T-helper 17 cell (primary cell): ENCODE results near the gene RAP2C. TPM values are rescaled to one million over a fixed set of nuclear protein-coding genes. Genes with fewer than 3 reads are reported as not detected.

Experiments used
- ATAC-seq: fragments of 150-1000 bp; cut with Tn5 transposase; 2 replicates; pipeline ENCODE4 v1.10.0; 2021; ENCODE audit warnings: mild to moderate bottlenecking, moderate library complexity
- DNase-seq, 3 donors: peaks; one replicate each; pipeline versions ENCODE4 v3.0.0 to v3.0.0-alpha.2; 2020 to 2021
- H3K9me3 ChIP-seq: one replicate; pipeline ENCODE4 v1.7.0; 2013; ENCODE audit warnings: low read length, mild to moderate bottlenecking; ENCODE audit not compliant: control insufficient read depth, poor library complexity, severe bottlenecking
- H3K27ac Mint-ChIP-seq: one replicate; pipeline ENCODE4 v1.8.0; 2022; ENCODE audit warnings: mild to moderate bottlenecking, moderate library complexity, mixed read lengths
- H3K27me3 Mint-ChIP-seq: one replicate; pipeline ENCODE4 v1.8.0; 2022; ENCODE audit warnings: mixed read lengths
- H3K36me3 Mint-ChIP-seq: one replicate; pipeline ENCODE4 v1.8.0; 2022; ENCODE audit warnings: low read depth, mixed read lengths
- H3K4me1 Mint-ChIP-seq: one replicate; pipeline ENCODE4 v1.8.0; 2022; ENCODE audit warnings: mild to moderate bottlenecking, mixed read lengths
- H3K4me3 Mint-ChIP-seq: one replicate; pipeline ENCODE4 v1.8.0; 2022; ENCODE audit warnings: mild to moderate bottlenecking, moderate library complexity, mixed read lengths
- total RNA-seq, 4 donors: library from RNA in 2 of 4; stranded (reverse) in 2 of 4; gene quantifications; one replicate each; pipeline ENCODE4 v1.2.3 and lab custom pipeline; 2022 to 2026

The RAP2C gene
- total RNA-seq, 2 donors from 2014 or later = 38.5 to 47.2 TPM

DNA sequence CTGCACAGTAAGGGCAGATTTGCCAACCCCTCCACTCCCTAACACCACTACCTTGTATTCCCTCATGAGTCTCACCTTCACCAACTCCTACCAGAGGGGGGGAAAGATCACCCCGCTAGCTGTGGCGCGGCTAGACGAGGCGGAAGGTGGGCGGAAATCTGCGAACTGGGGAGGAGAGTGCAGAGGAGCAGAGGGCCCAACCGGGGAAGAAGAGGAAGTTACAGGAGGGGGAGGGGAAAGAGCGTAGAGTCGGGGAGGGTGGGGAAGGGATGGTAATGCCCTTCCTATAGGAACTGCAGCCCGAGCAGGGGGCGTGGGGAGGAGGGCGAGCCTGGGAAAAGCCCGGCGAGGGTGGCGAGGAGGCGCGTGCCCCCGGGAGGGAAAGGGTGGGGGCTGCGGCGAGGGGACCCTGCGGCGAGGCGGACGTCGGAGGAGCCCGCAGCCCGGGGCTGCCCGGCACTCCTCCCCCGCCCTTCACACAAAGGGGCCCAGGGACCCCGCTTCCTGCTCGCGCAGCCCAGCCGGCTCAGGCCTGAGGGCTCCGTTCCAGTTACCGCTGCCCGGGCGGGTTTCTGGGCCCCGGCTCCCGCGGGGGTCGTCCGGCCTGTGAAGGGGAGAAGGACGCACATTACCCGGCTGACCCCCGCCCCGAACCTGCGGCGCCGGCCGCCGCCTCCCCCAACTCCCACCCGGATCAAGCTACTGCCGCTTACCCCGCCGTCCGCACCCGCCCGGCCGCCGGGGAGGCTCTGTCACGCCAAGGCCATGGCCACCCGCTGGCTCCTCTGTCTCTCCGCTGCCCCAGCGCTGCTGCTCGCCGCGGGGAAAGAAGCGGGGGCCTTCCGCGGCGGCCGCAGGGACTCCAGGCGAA lies 1.8 kb downstream of the RAP2C start:
- peak; percentile 78 for ATAC-seq
- H3K9me3 ChIP-seq = no peaks in the 10 kb centered on the region
- peak overlapping the region; percentile 94 for H3K27ac Mint-ChIP-seq
- no peaks in the 10 kb centered on the region for H3K27me3 Mint-ChIP-seq
- peaks cover 20% of the 10 kb centered on the region for H3K4me1 Mint-ChIP-seq
- peak overlapping the region; percentile 94 for H3K4me3 Mint-ChIP-seq
- peaks cover 2% of the 10 kb centered on the region for H3K36me3 Mint-ChIP-seq
- peak; percentile 58 to 70 (median 58) for DNase-seq

DNA sequence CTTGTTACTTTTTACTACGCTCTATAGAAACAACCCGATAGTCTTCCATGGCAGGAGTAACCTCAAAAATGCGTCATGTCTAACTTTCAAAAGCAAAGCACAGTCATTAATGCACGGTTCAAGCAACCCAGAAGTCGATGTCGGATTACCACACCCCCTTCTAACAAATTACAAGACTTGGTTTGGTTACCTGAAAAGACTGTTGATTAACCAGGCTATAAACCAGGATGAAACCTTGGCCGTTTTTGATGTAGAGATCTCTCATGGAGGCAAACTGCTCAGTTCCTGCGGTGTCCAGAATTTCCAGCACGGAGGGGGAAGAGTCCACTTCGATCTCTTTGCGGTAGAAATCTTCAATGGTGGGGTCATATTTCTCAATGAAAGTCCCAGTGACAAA lies 2.4 kb downstream of the RAP2C start:
- peak overlapping the region; percentile 94 for H3K27ac Mint-ChIP-seq
- no peaks in the 10 kb centered on the region for H3K27me3 Mint-ChIP-seq
- no peaks in the 10 kb centered on the region for H3K9me3 ChIP-seq
- ATAC-seq = peak; percentile 64
- H3K4me3 Mint-ChIP-seq = peak overlapping the region; percentile 94
- peak in 1 of 3 donors; percentile 4 for DNase-seq
- peaks cover 2% of the 10 kb centered on the region for H3K36me3 Mint-ChIP-seq
- peaks cover 21% of the 10 kb centered on the region for H3K4me1 Mint-ChIP-seq

DNA sequence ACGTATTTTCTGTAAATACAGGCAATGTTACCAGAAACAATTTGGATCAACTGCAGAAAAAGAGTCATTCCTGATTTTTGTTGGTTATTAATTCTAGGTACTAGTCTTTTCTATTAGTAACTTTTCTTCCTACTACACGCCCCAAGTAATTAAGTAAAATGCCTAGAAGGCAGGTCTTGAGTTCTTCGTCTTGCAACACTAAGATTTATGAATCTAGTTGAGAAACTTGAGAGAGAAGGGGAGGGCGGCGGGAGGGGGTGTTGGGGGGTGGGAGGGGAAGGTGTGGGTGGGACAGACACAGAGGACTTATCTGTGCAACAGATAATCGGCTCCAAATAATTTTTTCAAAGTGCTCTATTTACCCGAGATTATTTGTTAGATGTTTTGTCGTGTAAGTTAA lies 3.0 kb downstream of the RAP2C start:
- Mint-ChIP-seq H3K27ac (peak overlapping the region; percentile 94), H3K4me1 (peaks cover 23% of the 10 kb centered on the region)

DNA sequence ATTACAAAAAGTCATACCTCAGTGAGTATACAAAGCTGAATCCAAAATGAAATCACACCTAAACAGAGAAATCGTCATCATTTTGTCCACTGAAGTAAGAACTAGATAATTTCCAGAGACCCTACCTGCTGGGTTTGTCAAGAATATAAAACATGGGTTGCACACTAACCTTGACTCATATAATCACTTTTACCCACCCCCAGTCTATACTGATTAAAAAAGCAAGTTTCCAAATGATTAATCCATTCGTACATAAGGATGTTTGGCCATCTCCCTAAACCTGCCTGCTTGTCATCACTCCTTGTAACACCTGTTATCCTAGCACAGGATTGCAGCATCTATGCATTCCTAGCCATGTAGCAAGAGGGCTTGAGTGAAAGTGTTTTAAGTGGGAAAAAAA lies 4.7 kb downstream of the RAP2C start:
- H3K27ac Mint-ChIP-seq = peak overlapping the region; percentile 54
- H3K4me1 Mint-ChIP-seq = peaks cover 30% of the 10 kb centered on the region
- H3K4me3 Mint-ChIP-seq = peak overlapping the region; percentile 25
- no peaks in the 10 kb centered on the region for H3K27me3 Mint-ChIP-seq
- no peak for DNase-seq
- H3K36me3 Mint-ChIP-seq = peaks cover 2% of the 10 kb centered on the region
- ATAC-seq = no peak
- no peaks in the 10 kb centered on the region for H3K9me3 ChIP-seq

More for the DNA sequence above, 3.0 kb downstream of the RAP2C start:
- peak overlapping the region; percentile 94 for H3K4me3 Mint-ChIP-seq
- H3K36me3 Mint-ChIP-seq = peaks cover 2% of the 10 kb centered on the region
- no peaks in the 10 kb centered on the region for H3K9me3 ChIP-seq
- H3K27me3 Mint-ChIP-seq = no peaks in the 10 kb centered on the region
- ATAC-seq (no peak), DNase-seq (no peak)

DNA sequence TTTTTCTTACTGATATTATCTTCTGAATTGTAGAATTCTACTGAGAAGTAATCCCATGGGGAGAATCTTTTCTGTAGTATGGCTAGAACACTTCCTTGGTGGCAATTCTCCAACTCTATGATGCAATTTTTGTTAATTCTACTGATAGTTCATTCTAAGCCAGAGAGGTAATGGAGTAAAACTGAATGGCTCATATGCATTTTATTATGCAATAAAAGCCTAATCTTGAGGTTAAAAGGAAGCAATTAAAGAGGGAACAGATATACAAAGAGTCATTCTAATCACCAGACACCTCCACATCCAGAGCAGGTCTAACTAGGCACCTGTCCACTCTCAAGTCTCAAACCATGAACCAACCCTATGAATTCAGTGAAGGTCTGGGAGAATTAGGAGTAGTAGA lies 9.7 kb downstream of the RAP2C start:
- H3K9me3 ChIP-seq = no peaks in the 10 kb centered on the region
- H3K4me1 Mint-ChIP-seq = peaks cover 22% of the 10 kb centered on the region
- H3K36me3 Mint-ChIP-seq = peaks cover 2% of the 10 kb centered on the region
- no peak overlapping the region for H3K4me3 Mint-ChIP-seq
- no peak overlapping the region for H3K27ac Mint-ChIP-seq
- H3K27me3 Mint-ChIP-seq = no peaks in the 10 kb centered on the region
- ATAC-seq = no peak
- no peak for DNase-seq

DNA sequence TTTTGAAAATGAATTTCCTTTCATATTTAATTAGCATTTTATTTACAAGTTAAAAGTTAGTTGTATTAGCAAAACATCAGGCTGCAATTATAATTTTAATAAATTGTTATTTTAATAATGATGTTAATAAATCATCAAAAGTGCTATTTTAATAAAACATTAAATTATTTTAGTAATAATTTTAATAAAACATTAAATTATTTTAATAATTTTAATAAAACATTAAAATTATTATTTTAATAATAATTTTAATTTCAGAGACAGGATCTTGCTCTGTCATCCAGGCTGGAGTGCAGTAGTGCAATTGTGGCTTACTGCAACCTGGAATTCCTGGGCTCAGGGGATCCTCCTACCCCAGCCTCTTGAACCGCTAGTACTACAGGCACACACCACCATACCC lies 10.8 kb downstream of the RAP2C start:
- Mint-ChIP-seq H3K27ac (no peak overlapping the region), H3K36me3 (no peaks in the 10 kb centered on the region), H3K27me3 (no peaks in the 10 kb centered on the region), H3K4me1 (peaks cover 18% of the 10 kb centered on the region), H3K4me3 (no peak overlapping the region)
- no peak for ATAC-seq
- DNase-seq = no peak
- H3K9me3 ChIP-seq = no peaks in the 10 kb centered on the region

DNA sequence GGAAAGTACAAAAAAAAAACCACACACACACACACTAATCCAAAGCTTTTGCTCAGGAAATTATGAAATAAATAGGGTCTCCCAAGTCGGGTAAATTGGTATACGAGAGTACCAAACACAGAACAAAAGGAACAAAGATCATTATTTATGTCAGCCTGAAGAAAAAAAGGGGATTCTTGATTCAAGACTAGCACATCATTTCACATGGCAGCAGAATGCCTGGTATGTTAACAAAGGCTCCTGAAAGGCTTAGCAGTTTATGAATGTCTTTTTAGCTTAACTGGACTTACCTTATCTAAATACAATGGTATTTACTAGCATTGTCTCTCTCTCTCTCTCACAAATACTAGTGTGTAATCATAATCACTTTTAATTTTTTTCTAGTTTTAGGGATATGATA lies 11.3 kb downstream of the RAP2C start:
- no peaks in the 10 kb centered on the region for H3K9me3 ChIP-seq
- Mint-ChIP-seq H3K4me3 (no peak overlapping the region), H3K36me3 (no peaks in the 10 kb centered on the region), H3K4me1 (peaks cover 18% of the 10 kb centered on the region), H3K27me3 (no peaks in the 10 kb centered on the region), H3K27ac (no peak overlapping the region)
- no peak for ATAC-seq
- no peak for DNase-seq

DNA sequence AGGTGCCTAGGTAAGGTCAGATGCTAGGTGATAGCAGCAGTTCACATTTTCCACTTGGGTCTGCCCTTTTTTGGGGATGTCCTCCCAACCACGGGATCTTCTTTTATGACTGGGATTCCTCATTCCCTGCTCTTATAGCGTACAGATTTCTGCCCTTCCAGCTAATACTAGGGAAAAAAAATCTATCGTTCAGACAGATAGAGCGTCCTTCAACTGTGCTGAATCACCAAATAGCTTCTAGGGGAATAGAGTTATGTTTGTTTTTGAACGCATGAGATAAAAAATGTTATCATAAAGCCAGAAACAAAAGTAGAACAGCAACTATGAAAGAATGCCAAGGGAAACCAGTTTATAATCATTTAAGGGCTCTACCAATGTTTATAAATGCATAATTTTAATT lies 13.0 kb downstream of the RAP2C start:
- Mint-ChIP-seq H3K4me3 (peak overlapping the region; percentile 25), H3K36me3 (no peaks in the 10 kb centered on the region), H3K4me1 (peaks cover 13% of the 10 kb centered on the region), H3K27ac (no peak overlapping the region), H3K27me3 (no peaks in the 10 kb centered on the region)
- H3K9me3 ChIP-seq = no peaks in the 10 kb centered on the region
- DNase-seq = no peak
- no peak for ATAC-seq

DNA sequence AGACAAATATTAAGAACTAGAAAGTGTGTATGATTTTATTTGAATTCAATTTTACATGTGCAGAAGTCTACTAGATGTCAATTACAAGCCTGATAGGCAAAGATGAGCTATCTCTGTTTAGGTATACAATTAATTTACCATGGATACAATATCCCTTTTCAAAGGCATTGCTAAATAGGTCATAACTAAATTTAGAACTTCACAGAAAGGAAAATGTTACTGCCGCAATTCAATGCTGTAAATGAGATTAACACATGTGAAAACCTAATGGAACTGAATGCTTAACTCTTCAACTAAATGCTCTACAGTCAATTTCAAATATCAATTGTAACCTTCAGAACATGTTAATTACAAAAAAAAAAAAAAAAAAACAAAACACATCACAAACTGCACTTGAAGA lies 14.6 kb downstream of the RAP2C start:
- DNase-seq (no peak), ATAC-seq (no peak)
- Mint-ChIP-seq H3K36me3 (peaks cover 2% of the 10 kb centered on the region), H3K4me1 (peaks cover 5% of the 10 kb centered on the region), H3K27ac (no peak overlapping the region), H3K4me3 (no peak overlapping the region), H3K27me3 (no peaks in the 10 kb centered on the region)
- no peaks in the 10 kb centered on the region for H3K9me3 ChIP-seq

DNA sequence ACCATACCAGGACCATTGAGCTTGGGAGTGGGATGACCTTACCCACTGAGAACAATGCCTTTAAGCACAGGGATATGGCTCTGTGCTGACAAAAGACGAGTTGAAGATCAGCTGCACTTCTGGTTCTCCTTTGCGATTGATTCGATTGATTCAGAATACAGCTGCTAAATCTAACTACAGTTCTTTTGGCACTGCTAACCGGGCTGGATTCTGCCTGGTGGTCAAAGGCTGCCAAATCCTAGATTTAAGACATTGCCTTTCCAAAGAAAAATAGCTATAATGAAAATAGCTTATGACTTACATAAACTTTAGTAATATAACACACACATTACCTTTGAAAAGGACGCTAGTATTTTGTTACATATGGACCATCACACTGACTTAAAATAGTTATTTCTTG lies 18.3 kb downstream of the RAP2C start:
- DNase-seq (no peak), ATAC-seq (no peak)
- Mint-ChIP-seq H3K4me3 (no peak overlapping the region), H3K27ac (no peak overlapping the region), H3K36me3 (peaks cover 6% of the 10 kb centered on the region), H3K27me3 (no peaks in the 10 kb centered on the region), H3K4me1 (no peaks in the 10 kb centered on the region)
- H3K9me3 ChIP-seq = no peaks in the 10 kb centered on the region

DNA sequence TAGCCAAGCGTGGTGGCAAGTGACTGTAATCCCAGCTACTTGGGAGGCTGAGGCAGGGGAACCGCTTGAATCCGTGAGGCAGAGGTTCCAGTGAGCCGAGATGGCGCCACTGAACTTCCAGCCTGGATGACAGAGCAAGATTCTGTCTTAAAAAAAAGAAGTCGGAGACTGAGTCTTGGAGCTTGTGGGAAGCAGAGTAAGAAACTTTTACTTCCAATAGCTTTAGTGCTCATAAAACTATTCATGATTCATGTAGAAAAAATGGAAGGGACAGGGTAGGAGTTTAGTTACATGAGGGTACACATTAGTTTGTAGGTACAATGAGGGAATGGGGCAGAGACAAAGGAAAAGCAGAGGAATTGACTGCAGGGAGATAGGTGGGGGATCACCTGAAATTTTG lies 19.3 kb downstream of the RAP2C start:
- no peak overlapping the region for H3K27ac Mint-ChIP-seq
- H3K9me3 ChIP-seq = no peaks in the 10 kb centered on the region
- H3K4me3 Mint-ChIP-seq = no peak overlapping the region
- ATAC-seq (no peak), DNase-seq (no peak)
- no peaks in the 10 kb centered on the region for H3K4me1 Mint-ChIP-seq
- peaks cover 6% of the 10 kb centered on the region for H3K36me3 Mint-ChIP-seq
- no peaks in the 10 kb centered on the region for H3K27me3 Mint-ChIP-seq

DNA sequence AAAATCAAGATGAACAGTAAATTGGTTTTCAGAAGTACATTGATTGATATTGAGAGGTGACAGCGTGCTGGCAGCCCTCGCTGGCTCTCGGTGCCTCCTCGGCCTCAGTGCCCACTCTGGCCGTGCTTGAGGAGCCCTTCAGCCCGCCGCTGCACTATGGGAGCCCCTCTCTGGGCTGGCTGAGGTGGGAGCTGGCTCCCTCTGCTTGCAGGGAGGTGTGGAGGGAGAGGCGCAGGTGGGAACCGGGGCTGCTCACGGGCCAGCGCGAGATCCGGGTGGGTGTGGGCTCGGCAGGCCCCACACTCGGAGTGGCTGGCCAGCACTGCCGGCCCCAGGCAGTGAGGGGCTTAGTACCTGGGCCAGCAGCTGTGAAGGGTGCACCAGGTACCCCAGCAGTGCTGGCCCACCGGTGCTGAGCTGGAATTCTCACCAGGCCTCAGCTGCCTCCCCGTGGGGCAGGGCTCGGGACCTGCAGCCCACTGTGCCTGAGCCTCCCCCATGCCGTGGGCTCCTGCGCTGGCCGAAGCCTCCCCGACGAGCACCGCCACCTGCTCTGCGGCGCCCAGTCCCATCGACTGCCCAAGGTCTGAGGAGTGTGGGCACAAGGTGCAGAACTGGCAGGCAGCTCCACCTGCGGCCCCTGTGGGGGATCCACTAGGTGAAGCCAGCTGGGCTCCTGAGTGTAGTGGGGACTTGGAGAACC lies 25.2 kb downstream of the RAP2C start:
- H3K36me3 Mint-ChIP-seq = peaks cover 4% of the 10 kb centered on the region
- no peak for DNase-seq
- H3K27ac Mint-ChIP-seq = no peak overlapping the region
- H3K4me1 Mint-ChIP-seq = no peaks in the 10 kb centered on the region
- H3K4me3 Mint-ChIP-seq = no peak overlapping the region
- H3K9me3 ChIP-seq = no peaks in the 10 kb centered on the region
- no peak for ATAC-seq
- H3K27me3 Mint-ChIP-seq = no peaks in the 10 kb centered on the region

DNA sequence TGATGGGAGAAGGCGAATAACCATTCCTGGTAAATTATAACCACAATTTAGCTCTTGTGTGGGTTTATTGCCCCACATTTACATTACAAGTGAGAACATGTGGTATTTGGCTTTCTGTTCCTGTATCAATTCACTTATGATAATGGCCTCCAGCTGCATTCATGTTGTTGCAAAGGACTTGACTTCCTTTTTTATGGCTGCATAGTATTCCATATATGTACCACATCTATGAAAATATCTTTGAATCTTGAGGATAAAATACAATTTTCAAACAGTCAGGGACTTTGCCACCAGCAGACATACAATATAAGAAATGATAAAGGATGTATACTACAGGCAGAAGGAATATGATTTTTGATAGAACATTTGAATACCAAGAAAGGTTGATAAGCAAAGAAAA lies 27.3 kb downstream of the RAP2C start:
- H3K4me3 Mint-ChIP-seq = no peak overlapping the region
- H3K27me3 Mint-ChIP-seq = no peaks in the 10 kb centered on the region

More for the DNA sequence above, 27.3 kb downstream of the RAP2C start:
- Mint-ChIP-seq H3K4me1 (no peaks in the 10 kb centered on the region), H3K27ac (no peak overlapping the region), H3K36me3 (peaks cover 4% of the 10 kb centered on the region)
- no peaks in the 10 kb centered on the region for H3K9me3 ChIP-seq
- DNase-seq = no peak
- no peak for ATAC-seq
